IMR-90 (cell line): ENCODE measurements around the gene SLX4IP.

ENCODE experiments used
- FOS ChIP-seq: fragments of 150-350 bp; IDR thresholded peaks from 2 replicates; pipeline ENCODE4 v1.6.1; 2016; ENCODE audit warnings: low read depth, low read length
- RAD21 ChIP-seq: IDR thresholded peaks from 2 replicates; pipeline ENCODE4 v1.6.1; 2012; ENCODE audit warnings: low read length, improper control_type of control experiment

GRCh38 chr20:10577648-10578047, 142.5 kb downstream of the SLX4IP start:
- TF ChIP-seq RAD21 = no peak
- TF ChIP-seq FOS = no peak
